Endothelial cell (in vitro differentiated cells): ENCODE data around the gene SIN3A. TPM values are rescaled to one million over a fixed set of nuclear protein-coding genes. Genes with fewer than 3 reads are reported as not detected.

Experiments used
- DNase-seq: peaks from one replicate; pipeline ENCODE4 v3.0.0; 2021; ENCODE audit warnings: low spot score
- H3K27ac Mint-ChIP-seq: one replicate; pipeline ENCODE4 v1.8.0; 2021; ENCODE audit warnings: mixed read lengths, inconsistent platforms; ENCODE audit not compliant: unreplicated experiment
- H3K27me3 Mint-ChIP-seq: one replicate; pipeline ENCODE4 v1.8.0; 2021; ENCODE audit warnings: mild to moderate bottlenecking, moderate library complexity, mixed read lengths, inconsistent platforms; ENCODE audit not compliant: unreplicated experiment
- H3K36me3 Mint-ChIP-seq: one replicate; pipeline ENCODE4 v1.8.0; 2021; ENCODE audit warnings: mild to moderate bottlenecking, low read depth, mixed read lengths, inconsistent platforms; ENCODE audit not compliant: unreplicated experiment
- H3K4me1 Mint-ChIP-seq: one replicate; pipeline ENCODE4 v1.8.0; 2021; ENCODE audit warnings: mild to moderate bottlenecking, mixed read lengths, inconsistent platforms; ENCODE audit not compliant: unreplicated experiment
- H3K4me3 Mint-ChIP-seq: one replicate; pipeline ENCODE4 v1.8.0; 2021; ENCODE audit warnings: mild to moderate bottlenecking, mixed read lengths, inconsistent platforms; ENCODE audit not compliant: unreplicated experiment
- H3K9me3 Mint-ChIP-seq: one replicate; pipeline ENCODE4 v1.8.0; 2021; ENCODE audit warnings: mixed read lengths, inconsistent platforms; ENCODE audit not compliant: unreplicated experiment
- total RNA-seq: library from RNA; stranded (reverse); fragmentation: NEBNext Ultra II Directional; extraction: Animal tissue kit (Norgen Biotek cat#: 25700); gene quantifications from one replicate; pipeline ENCODE4 v1.2.1, GENCODE V29; 2021; ENCODE audit not compliant: unreplicated experiment
- TF ChIP-seq, protein P1 (sequence below): fragments of 200-600 bp; sonication (generic); IDR thresholded peaks from one replicate; pipeline ENCODE4 v1.5.0; 2021; ENCODE audit warnings: antibody characterized with exemption; ENCODE audit not compliant: unreplicated experiment

The SIN3A gene
- total RNA-seq, 1 donor from 2014 or later, result 67.3 TPM

DNA sequence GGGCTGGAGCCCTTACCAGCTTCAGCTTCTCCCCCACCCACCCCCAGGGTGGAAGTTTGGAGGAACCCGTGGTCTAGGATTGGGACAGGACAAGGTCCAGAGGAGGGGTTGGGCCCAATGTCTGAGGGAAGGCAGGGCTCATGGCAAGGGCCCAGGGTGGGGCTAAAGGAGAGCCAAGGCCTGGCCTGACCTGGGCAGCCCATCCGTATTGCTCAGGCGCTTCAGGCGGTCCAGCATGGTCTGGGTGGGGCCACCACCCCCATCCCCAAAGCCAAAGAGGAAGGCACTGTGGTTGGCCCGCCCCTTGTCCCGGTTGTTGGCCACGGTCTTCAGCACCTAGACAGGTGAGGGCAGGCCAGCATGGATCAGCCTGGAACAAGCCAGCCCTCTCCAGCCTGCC is 90.6 kb downstream of the SIN3A start:
- peaks cover 23% of the 10 kb centered on the region for H3K36me3 Mint-ChIP-seq
- no peak for DNase-seq
- H3K27me3 Mint-ChIP-seq, result peaks cover 8% of the 10 kb centered on the region
- no peaks in the 10 kb centered on the region for H3K9me3 Mint-ChIP-seq
- H3K4me3 Mint-ChIP-seq, result no peak overlapping the region
- H3K4me1 Mint-ChIP-seq, result peaks cover 8% of the 10 kb centered on the region
- TF ChIP-seq, protein P1, sequence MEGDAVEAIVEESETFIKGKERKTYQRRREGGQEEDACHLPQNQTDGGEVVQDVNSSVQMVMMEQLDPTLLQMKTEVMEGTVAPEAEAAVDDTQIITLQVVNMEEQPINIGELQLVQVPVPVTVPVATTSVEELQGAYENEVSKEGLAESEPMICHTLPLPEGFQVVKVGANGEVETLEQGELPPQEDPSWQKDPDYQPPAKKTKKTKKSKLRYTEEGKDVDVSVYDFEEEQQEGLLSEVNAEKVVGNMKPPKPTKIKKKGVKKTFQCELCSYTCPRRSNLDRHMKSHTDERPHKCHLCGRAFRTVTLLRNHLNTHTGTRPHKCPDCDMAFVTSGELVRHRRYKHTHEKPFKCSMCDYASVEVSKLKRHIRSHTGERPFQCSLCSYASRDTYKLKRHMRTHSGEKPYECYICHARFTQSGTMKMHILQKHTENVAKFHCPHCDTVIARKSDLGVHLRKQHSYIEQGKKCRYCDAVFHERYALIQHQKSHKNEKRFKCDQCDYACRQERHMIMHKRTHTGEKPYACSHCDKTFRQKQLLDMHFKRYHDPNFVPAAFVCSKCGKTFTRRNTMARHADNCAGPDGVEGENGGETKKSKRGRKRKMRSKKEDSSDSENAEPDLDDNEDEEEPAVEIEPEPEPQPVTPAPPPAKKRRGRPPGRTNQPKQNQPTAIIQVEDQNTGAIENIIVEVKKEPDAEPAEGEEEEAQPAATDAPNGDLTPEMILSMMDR, result no peak
- no peak overlapping the region for H3K27ac Mint-ChIP-seq

DNA sequence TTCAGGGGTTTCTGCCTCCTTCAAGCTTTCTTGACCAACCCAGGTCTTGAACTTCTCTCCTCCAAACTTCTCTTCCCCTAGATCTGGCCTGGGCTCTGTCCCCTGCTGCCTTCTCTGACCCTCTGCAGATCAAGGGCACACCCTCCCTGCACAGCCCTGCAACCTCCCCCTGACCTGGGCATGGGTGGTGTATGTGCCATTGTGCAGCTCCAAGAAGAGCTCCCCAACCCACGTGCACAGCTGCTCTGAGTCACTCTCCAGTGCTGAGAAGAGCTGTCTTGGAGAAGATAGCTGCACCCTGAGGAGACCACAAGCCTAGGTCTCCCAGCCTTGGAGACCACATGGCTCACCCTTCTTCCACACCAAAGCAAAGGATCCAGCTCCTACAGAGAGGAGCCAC is 91.1 kb downstream of the SIN3A start:
- TF ChIP-seq, protein P1, result no peak
- H3K9me3 Mint-ChIP-seq, result no peaks in the 10 kb centered on the region
- H3K27ac Mint-ChIP-seq, result peak overlapping the region; percentile 68
- DNase-seq, result no peak
- peaks cover 8% of the 10 kb centered on the region for H3K27me3 Mint-ChIP-seq
- H3K36me3 Mint-ChIP-seq, result peaks cover 23% of the 10 kb centered on the region
- no peak overlapping the region for H3K4me3 Mint-ChIP-seq
- peaks cover 8% of the 10 kb centered on the region for H3K4me1 Mint-ChIP-seq

DNA sequence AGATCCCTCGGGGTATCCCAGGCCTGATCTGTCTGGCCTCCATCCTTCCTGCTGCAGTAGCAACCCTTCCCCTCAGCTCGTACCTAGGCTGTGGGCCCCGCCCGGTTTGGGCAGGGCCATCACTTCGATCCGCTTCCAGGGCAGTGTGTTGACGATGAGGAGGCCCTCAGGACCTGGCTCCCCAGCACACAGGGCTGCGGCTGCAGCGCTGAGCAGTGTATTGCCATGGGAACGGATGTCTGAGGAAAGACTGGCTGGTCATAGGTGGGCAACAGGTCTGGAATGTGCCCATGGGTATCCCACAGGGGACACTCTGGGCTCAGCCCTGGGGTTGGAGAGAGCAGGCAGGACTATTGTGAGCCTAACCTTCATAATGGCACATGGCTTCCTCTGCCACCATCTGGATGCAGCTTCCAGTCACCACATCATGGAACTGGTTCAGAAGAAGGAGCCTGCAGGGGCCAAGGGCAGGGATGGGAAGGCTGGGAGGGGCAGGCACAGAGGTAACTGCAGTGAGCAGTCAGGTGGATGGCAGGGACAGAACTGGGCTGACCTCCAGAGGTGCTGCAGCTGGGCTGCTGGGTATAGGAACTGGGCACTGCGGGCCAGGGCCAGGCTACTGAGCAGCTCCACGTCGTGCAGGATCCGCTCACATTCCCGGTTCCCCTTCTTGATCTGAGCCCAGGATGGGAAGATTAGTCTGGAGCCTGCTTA is 91.8 kb downstream of the SIN3A start:
- TF ChIP-seq, protein P1, result no peak
- peaks cover 8% of the 10 kb centered on the region for H3K27me3 Mint-ChIP-seq
- H3K36me3 Mint-ChIP-seq, result peaks cover 24% of the 10 kb centered on the region
- H3K4me3 Mint-ChIP-seq, result no peak overlapping the region
- H3K9me3 Mint-ChIP-seq, result no peaks in the 10 kb centered on the region
- no peak overlapping the region for H3K27ac Mint-ChIP-seq
- peaks cover 3% of the 10 kb centered on the region for H3K4me1 Mint-ChIP-seq
- DNase-seq, result no peak

DNA sequence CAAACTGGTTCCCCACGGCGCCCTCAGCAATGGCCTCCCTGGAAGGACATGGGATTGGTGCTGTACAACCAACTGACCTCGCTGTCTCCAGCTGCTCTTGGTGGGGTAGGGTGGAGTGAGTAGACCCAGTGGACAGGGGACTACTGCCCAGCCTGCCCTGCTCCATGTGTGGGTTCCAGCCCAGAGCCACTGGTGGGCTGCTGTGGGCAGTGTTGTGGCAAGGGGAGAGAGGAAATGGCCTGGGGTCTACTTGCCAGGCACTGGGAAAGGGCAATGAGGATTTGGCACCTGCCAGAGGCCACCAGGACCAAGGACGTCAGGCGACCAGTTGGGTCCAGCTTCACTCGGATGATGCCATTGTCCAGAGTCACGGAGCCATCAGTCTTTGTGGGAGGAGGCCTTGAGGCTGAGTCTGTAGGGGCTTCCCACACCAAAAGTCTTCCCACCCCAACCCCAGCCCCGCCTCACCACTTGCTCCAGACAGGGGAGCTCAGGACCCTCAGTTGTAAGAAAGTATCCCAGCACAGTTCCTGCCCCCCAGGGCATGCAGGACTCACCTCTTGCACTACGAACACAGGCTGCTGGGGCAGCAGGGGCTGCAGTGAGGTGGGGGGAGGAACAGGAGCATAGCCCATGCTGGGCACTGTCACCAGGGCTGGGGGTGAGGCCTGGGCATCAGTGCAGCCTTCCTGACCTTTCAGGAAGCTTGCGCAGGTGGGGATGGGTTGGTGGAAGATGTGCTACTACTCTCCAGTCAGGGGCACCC is 92.5 kb downstream of the SIN3A start:
- no peaks in the 10 kb centered on the region for H3K9me3 Mint-ChIP-seq
- peaks cover 8% of the 10 kb centered on the region for H3K27me3 Mint-ChIP-seq
- peaks cover 22% of the 10 kb centered on the region for H3K36me3 Mint-ChIP-seq
- peaks cover 2% of the 10 kb centered on the region for H3K4me1 Mint-ChIP-seq
- no peak overlapping the region for H3K4me3 Mint-ChIP-seq
- no peak overlapping the region for H3K27ac Mint-ChIP-seq
- TF ChIP-seq, protein P1, result no peak
- DNase-seq, result no peak
